Measurements from ENCODE around the gene PRPF38B.

- TF ChIP-seq POLR2A (IDR thresholded peaks at IDR 0.05) (no peak), CTCF (IDR thresholded peaks at IDR 0.05) (no peak), POLR2AphosphoS5 (IDR thresholded peaks at IDR 0.05) (no peak), EP300 (IDR thresholded peaks at IDR 0.05; ENCODE audit: low read depth) (no peak)
These were observed 58.5 kb downstream of the PRPF38B start for GRCh38 chr1:108750476-108751181.

Measured in transverse colon (tissue), 4 donors.